Rectal smooth muscle tissue (tissue), 1 donor: ENCODE data around the gene KDM2A.
"Not testable (repeated sequence)": the region's sequence is repeated elsewhere in the genome, so short reads cannot be mapped to it uniquely, and the experiment has no call there.

ENCODE experiments used
- H3K27ac ChIP-seq: one replicate; pipeline ENCODE4 v1.7.0; 2013; ENCODE audit warnings: low read depth, low read length, inconsistent platforms
- H3K27me3 ChIP-seq: one replicate; pipeline ENCODE4 v1.7.0; 2013; ENCODE audit warnings: low read length; ENCODE audit not compliant: control insufficient read depth, insufficient read depth
- H3K36me3 ChIP-seq: one replicate; pipeline ENCODE4 v1.7.0; 2013; ENCODE audit warnings: low read length; ENCODE audit not compliant: control insufficient read depth, insufficient read depth
- H3K4me1 ChIP-seq: one replicate; pipeline ENCODE4 v1.7.0; 2013; ENCODE audit warnings: low read length; ENCODE audit not compliant: control insufficient read depth, insufficient read depth
- H3K4me3 ChIP-seq: one replicate; pipeline ENCODE4 v1.7.0; 2013; ENCODE audit warnings: low read length
- H3K9ac ChIP-seq: one replicate; pipeline ENCODE4 v1.7.0; 2013; ENCODE audit warnings: low read length

KDM2A gene

DNA sequence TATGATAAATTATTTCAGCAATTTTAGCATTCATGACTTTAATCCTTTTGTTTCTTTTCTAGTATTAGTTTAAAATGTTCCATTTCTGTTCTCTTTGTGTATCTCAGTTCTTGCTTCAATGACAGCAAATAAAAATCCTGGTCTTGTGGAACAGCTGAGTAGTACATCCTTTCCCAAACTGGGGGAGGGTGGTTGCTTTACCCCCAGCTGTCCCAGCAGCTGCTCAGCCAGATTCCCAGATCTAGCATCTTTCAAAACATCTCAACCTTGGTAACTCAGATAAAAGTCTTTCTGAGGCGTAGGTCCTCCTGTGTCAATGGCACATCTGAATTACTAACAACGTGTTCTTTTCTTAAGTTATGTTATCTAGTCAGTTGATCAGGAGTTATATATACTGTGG lies 75.0 kb downstream of the KDM2A start:
- Histone ChIP-seq H3K27me3 (no peaks in the 10 kb centered on the region), H3K9ac (no peak overlapping the region), H3K36me3 (no peaks in the 10 kb centered on the region), H3K4me1 (no peaks in the 10 kb centered on the region), H3K4me3 (no peak overlapping the region), H3K27ac (no peak overlapping the region)

DNA sequence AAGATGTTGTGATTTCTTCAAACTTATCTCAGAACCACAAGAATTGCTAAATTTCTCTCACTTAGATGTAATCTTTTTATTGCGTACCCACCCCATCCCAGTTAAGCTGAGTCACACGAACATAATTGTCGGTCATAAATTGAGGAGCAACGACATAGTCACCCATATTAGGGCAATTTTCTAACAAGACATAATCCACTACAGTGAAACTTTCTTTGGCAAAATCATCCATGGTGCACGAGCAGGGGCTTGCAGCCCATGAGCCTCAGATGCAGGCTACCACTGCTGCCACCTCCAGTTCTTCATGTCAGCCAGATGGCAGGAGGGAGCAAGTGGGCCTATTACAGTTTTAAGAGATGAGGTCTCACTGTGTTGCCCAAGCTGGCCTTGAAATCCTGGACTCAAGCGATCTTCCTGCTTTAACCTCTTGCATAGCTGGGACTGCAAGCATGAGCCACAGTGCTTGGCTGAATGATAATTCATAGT lies 77.0 kb downstream of the KDM2A start:
- Histone ChIP-seq H3K27me3 (no peaks in the 10 kb centered on the region), H3K9ac (no peak overlapping the region), H3K4me1 (no peaks in the 10 kb centered on the region), H3K4me3 (no peak overlapping the region), H3K36me3 (peaks cover 4% of the 10 kb centered on the region), H3K27ac (no peak overlapping the region)

DNA sequence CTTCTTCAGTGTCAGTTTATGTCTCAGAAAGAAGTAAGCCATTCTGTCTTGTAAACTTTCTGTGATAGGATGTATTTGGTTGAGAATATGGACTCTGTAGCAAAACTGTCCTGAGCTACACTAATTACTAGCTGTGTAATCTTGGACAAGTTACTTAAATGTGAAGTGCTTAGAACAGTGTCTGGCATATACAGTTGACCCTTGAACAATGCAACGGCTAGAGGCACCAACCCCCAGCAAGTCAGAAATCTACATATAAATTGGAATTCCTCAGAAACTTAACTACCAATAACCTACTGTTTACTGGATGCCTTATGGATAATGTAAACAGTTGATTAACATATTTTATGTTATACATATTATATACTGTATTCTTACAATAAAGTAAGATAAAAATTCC lies 78.5 kb downstream of the KDM2A start:
- Histone ChIP-seq H3K4me1 (no peaks in the 10 kb centered on the region), H3K36me3 (peaks cover 4% of the 10 kb centered on the region), H3K27me3 (no peaks in the 10 kb centered on the region), H3K4me3 (no peak overlapping the region), H3K9ac (no peak overlapping the region), H3K27ac (no peak overlapping the region)

DNA sequence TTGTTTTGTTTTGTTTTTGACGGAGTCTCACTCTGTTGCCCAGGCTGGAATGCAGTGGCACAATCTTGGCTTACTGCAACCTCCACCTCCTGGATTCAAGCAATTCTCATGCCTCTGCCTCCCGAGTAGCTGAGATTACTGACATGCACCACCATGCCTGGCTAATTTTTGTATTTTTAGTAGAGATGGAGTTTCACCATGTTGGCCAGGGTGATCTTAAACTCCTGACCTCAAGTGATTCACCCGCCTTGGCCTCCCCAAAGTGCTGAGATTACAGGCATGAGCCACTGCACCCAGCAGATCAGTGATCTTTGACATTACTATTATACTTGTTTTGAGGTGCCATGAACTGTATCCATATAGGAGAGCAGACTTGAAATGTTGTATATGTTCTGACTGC lies 79.7 kb downstream of the KDM2A start:
- H3K36me3 ChIP-seq, H3K27me3 ChIP-seq, H3K9ac ChIP-seq, H3K4me3 ChIP-seq, H3K27ac ChIP-seq, H3K4me1 ChIP-seq: not testable (repeated sequence)

DNA sequence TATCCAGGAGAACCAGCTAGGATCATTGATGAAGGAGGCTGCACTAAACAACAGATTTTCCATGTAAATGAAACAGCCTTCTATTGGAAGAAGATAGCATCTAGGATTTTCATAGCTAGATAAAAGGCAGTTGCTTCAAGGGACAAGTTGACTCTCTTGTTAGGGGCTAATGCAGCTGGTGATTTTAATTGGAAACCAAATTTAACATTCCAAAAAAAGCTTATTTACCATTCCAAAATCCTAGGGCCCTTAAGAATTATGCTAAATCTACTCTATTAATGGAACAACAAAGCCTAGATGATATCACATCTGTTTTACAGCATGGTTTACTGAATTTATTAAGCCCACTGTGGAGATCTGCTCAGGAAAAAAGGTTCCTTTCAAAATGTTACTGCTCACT lies 80.7 kb downstream of the KDM2A start:
- Histone ChIP-seq H3K36me3 (peaks cover 4% of the 10 kb centered on the region), H3K4me1 (no peaks in the 10 kb centered on the region), H3K27me3 (no peaks in the 10 kb centered on the region), H3K4me3 (no peak overlapping the region), H3K9ac (no peak overlapping the region), H3K27ac (no peak overlapping the region)

DNA sequence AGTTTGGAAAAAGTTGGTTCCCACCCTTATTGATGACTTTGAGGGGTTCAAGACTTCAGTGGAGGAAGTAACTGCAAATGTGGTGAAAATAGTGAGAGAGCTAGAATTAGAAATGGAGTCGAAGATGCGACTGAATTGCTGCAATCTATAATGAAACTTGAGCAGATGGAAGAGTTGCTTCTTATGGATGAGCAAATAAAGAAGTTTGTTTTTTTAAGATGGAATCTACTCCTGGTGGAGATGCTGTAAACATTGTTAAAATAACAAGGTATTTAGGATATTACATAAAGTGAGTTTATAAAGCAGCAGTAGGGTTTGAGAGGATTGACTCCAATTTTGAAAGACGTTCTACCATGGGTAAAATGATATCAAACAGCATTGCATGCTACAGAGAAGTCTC lies 83.0 kb downstream of the KDM2A start:
- H3K27ac ChIP-seq: no peak overlapping the region
- no peaks in the 10 kb centered on the region for H3K4me1 ChIP-seq
- no peak overlapping the region for H3K4me3 ChIP-seq
- no peaks in the 10 kb centered on the region for H3K27me3 ChIP-seq
- H3K9ac ChIP-seq: no peak overlapping the region
- peaks cover 4% of the 10 kb centered on the region for H3K36me3 ChIP-seq

DNA sequence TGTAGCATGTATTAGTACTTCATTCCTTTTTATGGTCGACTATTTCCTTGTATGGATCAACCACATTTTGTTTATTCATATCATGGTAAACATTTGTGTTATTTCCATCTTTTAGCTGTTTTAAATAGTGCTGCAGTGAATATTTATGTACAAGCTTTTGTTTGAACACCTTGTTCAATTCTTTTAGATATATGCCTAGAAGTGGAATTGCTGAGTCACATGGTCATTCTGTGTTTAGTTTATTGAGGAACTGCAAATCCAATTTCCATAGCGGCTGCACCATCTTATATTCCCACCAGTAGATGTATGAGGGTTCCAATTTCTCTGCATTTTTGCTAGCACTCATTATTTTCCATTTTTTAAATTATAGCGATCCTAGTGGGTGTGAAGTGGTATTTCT lies 85.8 kb downstream of the KDM2A start:
- Histone ChIP-seq H3K4me3 (no peak overlapping the region), H3K36me3 (peaks cover 7% of the 10 kb centered on the region), H3K4me1 (no peaks in the 10 kb centered on the region), H3K27me3 (no peaks in the 10 kb centered on the region), H3K9ac (no peak overlapping the region), H3K27ac (no peak overlapping the region)

DNA sequence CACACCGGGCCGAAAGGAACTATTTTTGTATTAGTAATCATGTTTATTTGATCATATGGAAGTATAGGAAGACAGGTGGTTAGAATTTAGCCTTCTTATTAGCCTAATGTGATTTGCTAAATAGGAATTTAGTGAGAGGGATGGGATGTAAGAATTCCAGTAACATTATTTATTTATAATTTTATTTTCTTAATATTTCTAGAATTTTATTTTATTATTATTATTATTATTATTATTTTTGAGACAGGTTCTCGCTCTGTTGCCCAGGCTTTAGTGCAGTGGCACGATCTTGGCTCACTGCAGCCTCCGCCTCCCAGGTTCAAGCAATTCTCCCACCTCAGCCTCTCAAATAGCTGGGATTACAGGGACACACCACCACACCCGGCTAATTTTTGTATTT lies 90.2 kb downstream of the KDM2A start:
- H3K27me3 ChIP-seq, H3K4me3 ChIP-seq, H3K9ac ChIP-seq, H3K36me3 ChIP-seq, H3K4me1 ChIP-seq, H3K27ac ChIP-seq: not testable (repeated sequence)

DNA sequence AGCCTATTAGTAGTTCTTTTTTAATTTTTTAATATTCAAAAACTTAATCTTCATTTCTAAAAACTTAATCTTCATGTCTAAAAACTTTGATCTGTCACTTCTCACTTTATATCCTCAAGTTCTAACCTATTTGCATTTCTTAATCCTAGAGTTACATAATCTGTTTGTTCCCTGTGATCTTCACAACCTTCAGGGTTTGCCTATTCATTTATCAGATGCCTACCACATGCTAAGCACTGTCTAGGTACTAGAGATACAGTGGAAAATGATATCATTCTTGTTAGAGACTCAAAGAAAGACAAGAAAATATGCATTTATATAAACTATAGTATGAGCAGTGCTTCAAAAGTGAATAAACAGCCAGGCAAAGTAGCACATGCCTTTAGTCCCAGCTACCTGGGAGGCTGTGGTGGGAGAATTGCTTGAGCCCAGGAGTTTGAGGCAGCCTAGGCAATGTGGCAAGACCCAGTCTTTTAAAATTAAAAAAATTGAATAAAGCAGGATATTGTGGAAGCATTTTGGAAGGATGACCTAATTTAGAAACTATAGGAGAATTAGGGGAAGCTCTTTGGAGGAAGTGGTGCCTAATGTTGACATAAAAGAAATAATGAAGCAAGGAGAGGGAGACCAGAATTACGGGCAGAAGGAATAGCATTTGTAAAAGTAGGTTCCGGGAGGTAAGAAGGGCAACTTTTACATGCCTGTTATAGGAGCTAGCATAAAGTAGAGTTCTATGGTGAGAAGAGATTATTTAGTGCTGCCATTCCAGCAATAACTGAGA lies 92.8 kb downstream of the KDM2A start:
- H3K9ac ChIP-seq: no peak overlapping the region
- no peak overlapping the region for H3K27ac ChIP-seq
- H3K4me1 ChIP-seq: no peaks in the 10 kb centered on the region
- H3K36me3 ChIP-seq: peaks cover 9% of the 10 kb centered on the region
- no peak overlapping the region for H3K4me3 ChIP-seq
- H3K27me3 ChIP-seq: no peaks in the 10 kb centered on the region

DNA sequence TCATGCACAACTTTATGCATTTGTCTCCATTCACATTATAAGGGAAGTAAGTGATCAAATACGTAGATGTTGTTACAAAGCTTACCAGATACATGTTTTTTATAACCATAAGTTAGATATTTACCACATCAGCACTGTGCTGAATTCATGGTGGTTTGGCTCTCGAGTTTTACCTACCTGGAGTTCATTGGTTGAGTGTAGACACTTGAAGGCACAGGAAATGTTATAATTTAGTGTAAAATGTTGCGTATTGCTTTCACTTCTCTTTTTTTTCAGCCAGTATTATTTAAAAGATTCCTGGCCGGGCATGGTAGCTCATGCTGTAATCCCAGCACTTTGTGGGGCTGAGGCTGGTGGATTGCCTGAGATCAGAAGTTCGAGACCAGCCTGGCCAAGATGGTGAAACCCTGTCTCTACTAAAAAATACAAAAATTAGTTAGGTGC lies 94.1 kb downstream of the KDM2A start:
- Histone ChIP-seq H3K4me1 (no peaks in the 10 kb centered on the region), H3K36me3 (peaks cover 9% of the 10 kb centered on the region), H3K27ac (no peak overlapping the region)

DNA sequence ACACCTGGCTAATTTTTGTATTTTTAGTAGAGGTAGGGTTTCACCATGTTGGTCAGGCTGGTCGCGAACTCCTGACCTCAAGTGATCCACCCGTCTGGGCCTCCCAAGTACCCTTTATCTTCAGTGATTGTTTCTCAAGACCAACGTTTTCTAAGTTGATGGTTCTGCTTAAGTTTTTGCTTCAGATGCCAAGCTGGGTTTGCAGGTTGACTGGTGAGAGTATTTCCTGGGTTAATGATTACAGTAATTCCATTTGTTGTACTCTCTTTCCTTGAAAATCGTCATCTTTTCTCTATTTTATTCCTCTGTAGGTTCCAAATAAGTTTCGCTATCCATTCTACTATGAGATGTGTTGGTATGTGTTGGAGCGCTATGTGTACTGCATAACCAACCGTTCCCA lies 108.7 kb downstream of the KDM2A start:
- H3K27ac ChIP-seq: no peak overlapping the region

More for the DNA sequence above, 94.1 kb downstream of the KDM2A start:
- Histone ChIP-seq H3K4me3 (no peak overlapping the region), H3K9ac (no peak overlapping the region), H3K27me3 (no peaks in the 10 kb centered on the region)

DNA sequence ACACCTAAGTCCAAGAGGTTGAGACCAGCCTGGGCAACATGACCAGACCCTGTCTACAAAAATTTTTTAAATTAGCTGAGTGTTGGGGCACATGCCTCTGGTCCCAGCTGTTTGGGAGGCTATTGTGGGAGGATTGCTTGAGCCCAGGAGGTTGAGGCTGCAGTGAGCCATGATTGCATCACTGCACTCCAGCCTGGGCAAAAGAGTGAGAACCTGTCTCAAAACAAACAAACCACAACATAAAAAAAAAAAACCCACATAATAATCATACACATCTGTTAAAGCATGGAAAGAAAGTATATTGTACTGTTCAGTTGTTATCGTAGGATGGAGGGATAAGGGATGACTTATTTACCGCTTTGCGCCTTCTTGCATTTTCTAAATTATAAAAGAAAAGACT lies 111.3 kb downstream of the KDM2A start:
- H3K4me3 ChIP-seq: no peak overlapping the region
- no peak overlapping the region for H3K9ac ChIP-seq
- H3K4me1 ChIP-seq: no peaks in the 10 kb centered on the region
- H3K27ac ChIP-seq: no peak overlapping the region
- H3K27me3 ChIP-seq: no peaks in the 10 kb centered on the region
- peaks cover 24% of the 10 kb centered on the region for H3K36me3 ChIP-seq

More for the DNA sequence above, 108.7 kb downstream of the KDM2A start:
- Histone ChIP-seq H3K4me3 (no peak overlapping the region), H3K27me3 (no peaks in the 10 kb centered on the region), H3K9ac (no peak overlapping the region), H3K4me1 (no peaks in the 10 kb centered on the region), H3K36me3 (peaks cover 22% of the 10 kb centered on the region)

DNA sequence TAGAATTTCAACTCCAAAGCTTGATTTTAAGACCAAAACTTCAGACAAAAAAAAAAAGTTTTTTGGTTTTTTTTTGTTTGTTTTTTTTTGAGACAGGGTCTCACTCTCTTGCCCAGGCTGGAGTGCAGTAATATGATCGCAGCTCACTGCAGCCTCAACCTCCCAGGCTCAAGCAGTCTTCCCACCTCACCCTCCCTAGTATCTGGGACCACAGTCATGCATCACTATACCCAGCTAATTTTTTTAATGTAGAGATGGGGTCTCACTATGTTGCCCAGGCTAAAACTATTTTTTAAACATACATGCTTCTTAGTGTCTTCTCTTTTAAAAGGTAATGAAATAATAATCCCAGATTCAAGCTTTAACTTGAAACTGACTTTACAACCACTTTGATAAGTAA lies 111.8 kb downstream of the KDM2A start:
- Histone ChIP-seq H3K27me3 (no peaks in the 10 kb centered on the region), H3K36me3 (peaks cover 24% of the 10 kb centered on the region), H3K4me3 (no peak overlapping the region), H3K4me1 (no peaks in the 10 kb centered on the region), H3K9ac (no peak overlapping the region), H3K27ac (no peak overlapping the region)
